Smooth muscle cell (in vitro differentiated cells): Measurements from ENCODE around the gene DCLK2. TPM values are rescaled to one million over a fixed set of nuclear protein-coding genes. Genes with fewer than 3 reads are reported as not detected.

Experiments
- DNase-seq: peaks from one replicate; lab custom pipeline; 2025; ENCODE audit not compliant: unreplicated experiment; lab: John Stamatoyannopoulos, UW
- H2AFZ ChIP-seq: fragments of 200-600 bp; sonication (generic); 2 replicates; pipeline ENCODE4 v1.6.0; 2016; ENCODE audit warnings: antibody characterized with exemption, low read depth, mild to moderate bottlenecking
- H3F3A ChIP-seq: fragments of 200-600 bp; sonication (generic); 2 replicates; pipeline ENCODE4 v1.6.0; 2017; ENCODE audit warnings: antibody characterized with exemption, low read depth
- H3K27ac ChIP-seq: fragments of 200-600 bp; sonication (generic); 2 replicates; pipeline ENCODE4 v1.5.1; 2016; ENCODE audit warnings: low read depth, mild to moderate bottlenecking
- H3K27me3 ChIP-seq: fragments of 200-600 bp; sonication (generic); 2 replicates; pipeline ENCODE4 v1.6.1; 2016; ENCODE audit warnings: low read depth, mild to moderate bottlenecking
- H3K36me3 ChIP-seq: fragments of 200-600 bp; sonication (generic); 2 replicates; pipeline ENCODE4 v1.5.1; 2016; ENCODE audit warnings: low read depth
- H3K4me1 ChIP-seq: fragments of 200-600 bp; sonication (generic); 2 replicates; pipeline ENCODE4 v1.5.1; 2016; ENCODE audit warnings: low read depth
- H3K4me2 ChIP-seq: fragments of 200-600 bp; sonication (generic); 2 replicates; pipeline ENCODE4 v1.6.0; 2016; ENCODE audit warnings: mild to moderate bottlenecking
- H3K4me3 ChIP-seq: fragments of 200-600 bp; sonication (generic); 2 replicates; pipeline ENCODE4 v1.5.1; 2016; ENCODE audit warnings: mild to moderate bottlenecking
- H3K79me2 ChIP-seq: fragments of 200-600 bp; sonication (generic); 2 replicates; pipeline ENCODE4 v1.6.0; 2016; ENCODE audit warnings: low read depth, mild to moderate bottlenecking
- H3K9ac ChIP-seq: fragments of 200-600 bp; sonication (generic); 2 replicates; pipeline ENCODE4 v1.6.0; 2016; ENCODE audit warnings: low read depth
- H3K9me3 ChIP-seq: fragments of 200-600 bp; sonication (generic); replicated peaks from 2 replicates; pipeline ENCODE4 v1.5.1; 2016; ENCODE audit warnings: low read depth
- H4K20me1 ChIP-seq: fragments of 200-600 bp; sonication (generic); 2 replicates; pipeline ENCODE4 v1.6.0; 2016; ENCODE audit warnings: low read depth
- CTCF ChIP-seq: fragments of 200-600 bp; sonication (generic); IDR thresholded peaks from 2 replicates; pipeline ENCODE4 v1.5.1; 2017; ENCODE audit warnings: borderline replicate concordance, mild to moderate bottlenecking, antibody characterized with exemption; ENCODE audit not compliant: insufficient read depth, poor library complexity, severe bottlenecking
- WGBS: methylation state at CpG from one replicate; pipeline ENCODE4 v1.1.7; 2016; ENCODE audit warnings: low lambda C conversion rate; 5-methylcytosine and 5-hydroxymethylcytosine counted together
- polyA plus RNA-seq: library from polyadenylated mRNA; unstranded; fragments of >200 nt; fragmentation: Nextera tagmentation; extraction: Ambion mirVana; gene quantifications from 2 replicates; pipeline ENCODE4 v1.2.1, GENCODE V29; 2016
- total RNA-seq: library from RNA; depleted of rRNA; stranded (reverse); fragments of >200 nt; gene quantifications from 2 replicates; pipeline ENCODE4 v1.2.3, GENCODE V29; 2014

The DCLK2 gene
- total and polyA plus RNA-seq, 2 experiments from 2014 or later, result 1.3 to 4.8 TPM

- H3K27ac ChIP-seq, result no peak overlapping the region
- H3K9me3 ChIP-seq, result no peaks in the 10 kb centered on the region
- H3K4me2 ChIP-seq, result no peak overlapping the region
Observed at GRCh38 chr4:150131581-150132228, 53.5 kb downstream of the DCLK2 start.

GRCh38 chr4:150133605-150134004 lies 55.4 kb downstream of the DCLK2 start:
- TF ChIP-seq CTCF, result no peak
- Histone ChIP-seq H3K4me3 (no peak overlapping the region), H2AFZ (no peak overlapping the region), H3K79me2 (no peaks in the 10 kb centered on the region), H4K20me1 (no peaks in the 10 kb centered on the region), H3K4me1 (no peaks in the 10 kb centered on the region), H3K9me3 (no peaks in the 10 kb centered on the region), H3F3A (no peaks in the 10 kb centered on the region), H3K27ac (no peak overlapping the region), H3K9ac (no peak overlapping the region), H3K4me2 (no peak overlapping the region), H3K27me3 (no peaks in the 10 kb centered on the region), H3K36me3 (no peaks in the 10 kb centered on the region)
- DNase-seq, result no peak

More at GRCh38 chr4:150131581-150132228, 53.5 kb downstream of the DCLK2 start:
- Histone ChIP-seq H3F3A (no peaks in the 10 kb centered on the region), H4K20me1 (no peaks in the 10 kb centered on the region), H2AFZ (no peak overlapping the region), H3K36me3 (no peaks in the 10 kb centered on the region), H3K9ac (no peak overlapping the region), H3K79me2 (no peaks in the 10 kb centered on the region), H3K4me1 (peaks cover 2% of the 10 kb centered on the region), H3K27me3 (no peaks in the 10 kb centered on the region), H3K4me3 (no peak overlapping the region)
- no peak for DNase-seq
- no peak for TF ChIP-seq CTCF
- 85% methylated on average over 1 of the region's 1 CpG for WGBS

GRCh38 chr4:150135134-150135772 lies 57.0 kb downstream of the DCLK2 start:
- Histone ChIP-seq H3K4me3 (no peak overlapping the region), H2AFZ (no peak overlapping the region), H3K4me1 (no peaks in the 10 kb centered on the region), H3K27ac (no peak overlapping the region), H3K79me2 (no peaks in the 10 kb centered on the region), H3K9me3 (no peaks in the 10 kb centered on the region), H3K9ac (no peak overlapping the region), H3K27me3 (no peaks in the 10 kb centered on the region), H3K36me3 (no peaks in the 10 kb centered on the region), H4K20me1 (no peaks in the 10 kb centered on the region), H3F3A (no peaks in the 10 kb centered on the region), H3K4me2 (no peak overlapping the region)
- TF ChIP-seq CTCF, result no peak
- no peak for DNase-seq
- 79% methylated on average over 4 of the region's 4 CpGs for WGBS

GRCh38 chr4:150136036-150136435 lies 57.8 kb downstream of the DCLK2 start:
- no peak overlapping the region for H3K4me3 ChIP-seq
- no peak overlapping the region for H3K4me2 ChIP-seq
- WGBS, result 57% methylated on average over 3 of the region's 3 CpGs
- no peaks in the 10 kb centered on the region for H3K79me2 ChIP-seq
- no peak for TF ChIP-seq CTCF
- H3K27me3 ChIP-seq, result no peaks in the 10 kb centered on the region
- no peak overlapping the region for H3K27ac ChIP-seq
- H2AFZ ChIP-seq, result no peak overlapping the region
- H4K20me1 ChIP-seq, result no peaks in the 10 kb centered on the region
- no peaks in the 10 kb centered on the region for H3K9me3 ChIP-seq
- no peaks in the 10 kb centered on the region for H3F3A ChIP-seq
- DNase-seq, result no peak
- no peaks in the 10 kb centered on the region for H3K4me1 ChIP-seq
- H3K9ac ChIP-seq, result no peak overlapping the region
- H3K36me3 ChIP-seq, result no peaks in the 10 kb centered on the region
